GM23338 (cell line): ENCODE measurements around the gene ZFHX2. TPM values are rescaled to one million over a fixed set of nuclear protein-coding genes. Genes with fewer than 3 reads are reported as not detected.
A peak's percentile ranks its signal among the peaks of the same experiment; 100 is the strongest.

Experiments used
- ATAC-seq: fragments of 200-7000 bp; cut with Tn5 transposase; 3 replicates; pipeline ENCODE4 v1.9.1; 2020
- DNase-seq: peaks from one replicate; pipeline ENCODE4 v3.0.0-alpha.2; 2015; ENCODE audit warnings: low spot score
- H2AFZ ChIP-seq: fragments of 200-600 bp; sonication (generic); 2 replicates; pipeline ENCODE4 v1.8.0; 2016; ENCODE audit warnings: antibody characterized with exemption, mild to moderate bottlenecking, moderate library complexity
- H3F3A ChIP-seq: fragments of 200-600 bp; sonication (generic); replicated peaks from 2 replicates; pipeline ENCODE4 v1.8.0; 2017; ENCODE audit warnings: antibody characterized with exemption, mixed run types, low read depth
- H3K27ac ChIP-seq: fragments of 200-600 bp; sonication (generic); 2 replicates; pipeline ENCODE4 v1.6.1; 2016; ENCODE audit warnings: low read depth
- H3K27me3 ChIP-seq: fragments of 200-600 bp; sonication (generic); 2 replicates; pipeline ENCODE4 v1.8.0; 2016; ENCODE audit warnings: mild to moderate bottlenecking, mixed run types, moderate library complexity; ENCODE audit not compliant: insufficient read depth
- H3K36me3 ChIP-seq: fragments of 200-600 bp; sonication (generic); 2 replicates; pipeline ENCODE4 v1.8.0; 2016; ENCODE audit warnings: mild to moderate bottlenecking; ENCODE audit not compliant: insufficient read depth
- H3K4me1 ChIP-seq: fragments of 200-600 bp; sonication (generic); 2 replicates; pipeline ENCODE4 v1.8.0; 2016; ENCODE audit warnings: mild to moderate bottlenecking, moderate library complexity; ENCODE audit not compliant: insufficient read depth
- H3K4me2 ChIP-seq: fragments of 200-600 bp; sonication (generic); 2 replicates; pipeline ENCODE4 v1.7.1; 2017; ENCODE audit warnings: mixed run types
- H3K4me3 ChIP-seq: fragments of 200-600 bp; sonication (generic); 2 replicates; pipeline ENCODE4 v1.6.1; 2016; ENCODE audit warnings: mixed run types
- H3K79me2 ChIP-seq: fragments of 200-600 bp; sonication (generic); replicated peaks from 2 replicates; pipeline ENCODE4 v1.8.0; 2017; ENCODE audit warnings: mild to moderate bottlenecking; ENCODE audit not compliant: insufficient read depth
- H3K9me2 ChIP-seq: fragments of 200-600 bp; sonication (generic); 2 replicates; pipeline ENCODE4 v1.8.0; 2017; ENCODE audit not compliant: insufficient read depth
- H4K20me1 ChIP-seq: fragments of 200-600 bp; sonication (generic); replicated peaks from 2 replicates; pipeline ENCODE4 v1.8.0; 2017; ENCODE audit warnings: mild to moderate bottlenecking; ENCODE audit not compliant: insufficient read depth
- H3K27ac Mint-ChIP-seq: 2 replicates; pipeline ENCODE4 v1.8.0; 2020; ENCODE audit warnings: inconsistent platforms, mild to moderate bottlenecking, moderate library complexity, mixed read lengths
- H3K27me3 Mint-ChIP-seq: 3 replicates; pipeline ENCODE4 v1.8.0; 2022; ENCODE audit warnings: low read depth, mild to moderate bottlenecking, moderate library complexity, mixed read lengths, inconsistent platforms; ENCODE audit not compliant: insufficient read depth, poor library complexity
- H3K36me3 Mint-ChIP-seq: 3 replicates; pipeline ENCODE4 v1.8.0; 2021; ENCODE audit warnings: low read depth, mild to moderate bottlenecking, inconsistent platforms, moderate library complexity, mixed read lengths
- H3K4me1 Mint-ChIP-seq: 3 replicates; pipeline ENCODE4 v1.8.0; 2020; ENCODE audit warnings: mild to moderate bottlenecking, inconsistent platforms, mixed read lengths
- H3K4me3 Mint-ChIP-seq: 3 replicates; pipeline ENCODE4 v1.8.0; 2021; ENCODE audit warnings: moderate library complexity, mild to moderate bottlenecking, inconsistent platforms, mixed read lengths
- H3K9me3 Mint-ChIP-seq: 3 replicates; pipeline ENCODE4 v1.8.0; 2020; ENCODE audit warnings: moderate library complexity, mild to moderate bottlenecking, inconsistent platforms, mixed read lengths
- EZH2phosphoT487 ChIP-seq: fragments of 200-600 bp; sonication (generic); IDR thresholded peaks from one replicate; pipeline ENCODE4 v1.8.1; 2018; ENCODE audit warnings: antibody characterized with exemption; ENCODE audit not compliant: unreplicated experiment
- JUNB ChIP-seq: IDR thresholded peaks from one replicate; pipeline ENCODE4 v1.6.1; 2016; ENCODE audit warnings: antibody characterized with exemption; ENCODE audit not compliant: unreplicated experiment
- POLR2AphosphoS5 ChIP-seq: IDR thresholded peaks from 2 replicates; pipeline ENCODE4 v1.6.1; 2016; ENCODE audit warnings: antibody characterized with exemption, low read depth
- STAT1 ChIP-seq: IDR thresholded peaks from one replicate; pipeline ENCODE4 v1.6.1; 2016; ENCODE audit warnings: antibody characterized with exemption; ENCODE audit not compliant: unreplicated experiment
- ZNF331 ChIP-seq: fragments of 250-450 bp; sonication (Bioruptor Pico); IDR thresholded peaks from 2 replicates; pipeline ENCODE4 v1.5.0; 2020; ENCODE audit warnings: low read depth, mild to moderate bottlenecking, moderate library complexity
- long read RNA-seq: library from polyadenylated mRNA; unstranded; transcript quantifications from one replicate; pipeline ENCODE4 v2.0.0, GENCODE V29; 2020; ENCODE audit not compliant: unreplicated experiment
- polyA plus RNA-seq: library from polyadenylated mRNA; unstranded; fragments of >200 nt; fragmentation: Nextera tagmentation; extraction: Ambion mirVana; gene quantifications from 2 replicates; pipeline ENCODE4 v1.2.1, GENCODE V29; 2016
- total RNA-seq: library from RNA; depleted of rRNA; stranded (reverse); fragments of >200 nt; shearing (Covaris generic); gene quantifications from 2 replicates; pipeline ENCODE4 v1.2.3, GENCODE V29; 2014; rRNA removed
- TF ChIP-seq, protein P1 (sequence below): IDR thresholded peaks from 2 replicates; pipeline ENCODE4 v1.6.1; 2016; ENCODE audit warnings: antibody characterized with exemption
- TF ChIP-seq, protein P2 (sequence below): fragments of 250-450 bp; sonication (Bioruptor Pico); IDR thresholded peaks from 2 replicates; pipeline ENCODE4 v1.5.0; 2020; ENCODE audit warnings: mild to moderate bottlenecking, moderate library complexity
- TF ChIP-seq, protein P3 (sequence below): IDR thresholded peaks from one replicate; pipeline ENCODE4 v1.6.1; 2018; ENCODE audit warnings: antibody characterized with exemption; ENCODE audit not compliant: unreplicated experiment
- TF ChIP-seq, protein P4 (sequence below), 2 experiments: fragments of 200-600 bp in 1 of 2; sonication (generic) in 1 of 2; conservative IDR thresholded peaks; 2 replicates each; pipeline versions ENCODE4 v1.5.1 to v1.6.1; 2016 to 2017; ENCODE audit warnings: antibody characterized with exemption in 2 of 2, low read depth in 2 of 2, mild to moderate bottlenecking in 2 of 2, moderate library complexity in 1 of 2

ZFHX2 gene
- total RNA-seq (9.9 and 11.6 TPM in 2 replicates), polyA plus RNA-seq (18.5 and 22.4 TPM in 2 replicates)
- long read RNA-seq, partial matches to known transcripts: 0 of 2 reads
- long read RNA-seq, other reads (novel, unspliced or antisense): 2 of 2 reads

DNA sequence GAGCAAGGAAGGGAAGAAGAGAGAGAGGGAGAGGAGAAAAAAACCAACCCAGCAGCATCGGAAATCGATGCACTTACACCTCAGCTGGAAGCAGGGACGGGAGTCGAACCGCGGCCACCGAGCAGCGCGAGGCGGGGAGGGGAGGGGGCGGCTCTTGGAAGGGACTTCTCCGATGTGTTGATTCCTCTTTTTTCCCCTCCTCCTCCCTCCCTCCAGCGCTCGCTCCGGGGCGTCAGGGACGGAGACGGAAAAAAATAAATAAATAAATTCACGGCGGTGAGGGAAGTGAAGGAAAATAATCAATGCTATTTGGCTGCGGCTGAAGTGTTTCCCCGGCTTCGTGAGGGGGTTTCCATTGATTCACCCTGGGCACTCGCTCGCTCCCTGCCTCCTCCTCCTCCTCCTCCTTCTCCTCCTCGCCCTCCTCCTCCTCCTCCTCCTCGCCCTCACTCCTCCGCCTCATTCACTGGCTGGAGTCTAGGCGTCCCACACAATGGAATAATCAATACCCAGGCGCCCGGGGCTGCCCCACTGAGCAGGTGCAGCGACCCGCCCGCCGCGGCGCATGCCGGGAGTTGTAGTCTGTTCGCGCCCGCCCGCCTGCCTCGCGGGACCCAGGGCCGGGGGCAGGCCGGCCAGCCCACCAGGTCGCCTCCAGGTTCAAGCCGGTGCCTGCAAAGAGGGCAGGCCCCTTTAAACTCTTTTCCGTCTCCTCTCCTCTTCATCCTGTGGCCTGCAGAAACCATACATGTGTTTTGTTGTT, at the start of gene ZFHX2:
ZFHX2 (minus strand) TSS at position 500 of the 763 bp plus-strand sequence. CDS start 16,440 bp downstream, outside the sequence.
- no peaks in the 10 kb centered on the region for H3K9me3 Mint-ChIP-seq
- peaks cover 13% of the 10 kb centered on the region for H3K4me1 Mint-ChIP-seq
- no peak within 1 kb of the TSS; the same call in 2 of the 3 replicates for H3K4me3 Mint-ChIP-seq
- no peak for TF ChIP-seq ZNF331
- TF ChIP-seq, protein P1, sequence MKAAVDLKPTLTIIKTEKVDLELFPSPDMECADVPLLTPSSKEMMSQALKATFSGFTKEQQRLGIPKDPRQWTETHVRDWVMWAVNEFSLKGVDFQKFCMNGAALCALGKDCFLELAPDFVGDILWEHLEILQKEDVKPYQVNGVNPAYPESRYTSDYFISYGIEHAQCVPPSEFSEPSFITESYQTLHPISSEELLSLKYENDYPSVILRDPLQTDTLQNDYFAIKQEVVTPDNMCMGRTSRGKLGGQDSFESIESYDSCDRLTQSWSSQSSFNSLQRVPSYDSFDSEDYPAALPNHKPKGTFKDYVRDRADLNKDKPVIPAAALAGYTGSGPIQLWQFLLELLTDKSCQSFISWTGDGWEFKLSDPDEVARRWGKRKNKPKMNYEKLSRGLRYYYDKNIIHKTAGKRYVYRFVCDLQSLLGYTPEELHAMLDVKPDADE: peak; percentile 50; the same call in 1 of the 2 replicates
- TF ChIP-seq, protein P2, sequence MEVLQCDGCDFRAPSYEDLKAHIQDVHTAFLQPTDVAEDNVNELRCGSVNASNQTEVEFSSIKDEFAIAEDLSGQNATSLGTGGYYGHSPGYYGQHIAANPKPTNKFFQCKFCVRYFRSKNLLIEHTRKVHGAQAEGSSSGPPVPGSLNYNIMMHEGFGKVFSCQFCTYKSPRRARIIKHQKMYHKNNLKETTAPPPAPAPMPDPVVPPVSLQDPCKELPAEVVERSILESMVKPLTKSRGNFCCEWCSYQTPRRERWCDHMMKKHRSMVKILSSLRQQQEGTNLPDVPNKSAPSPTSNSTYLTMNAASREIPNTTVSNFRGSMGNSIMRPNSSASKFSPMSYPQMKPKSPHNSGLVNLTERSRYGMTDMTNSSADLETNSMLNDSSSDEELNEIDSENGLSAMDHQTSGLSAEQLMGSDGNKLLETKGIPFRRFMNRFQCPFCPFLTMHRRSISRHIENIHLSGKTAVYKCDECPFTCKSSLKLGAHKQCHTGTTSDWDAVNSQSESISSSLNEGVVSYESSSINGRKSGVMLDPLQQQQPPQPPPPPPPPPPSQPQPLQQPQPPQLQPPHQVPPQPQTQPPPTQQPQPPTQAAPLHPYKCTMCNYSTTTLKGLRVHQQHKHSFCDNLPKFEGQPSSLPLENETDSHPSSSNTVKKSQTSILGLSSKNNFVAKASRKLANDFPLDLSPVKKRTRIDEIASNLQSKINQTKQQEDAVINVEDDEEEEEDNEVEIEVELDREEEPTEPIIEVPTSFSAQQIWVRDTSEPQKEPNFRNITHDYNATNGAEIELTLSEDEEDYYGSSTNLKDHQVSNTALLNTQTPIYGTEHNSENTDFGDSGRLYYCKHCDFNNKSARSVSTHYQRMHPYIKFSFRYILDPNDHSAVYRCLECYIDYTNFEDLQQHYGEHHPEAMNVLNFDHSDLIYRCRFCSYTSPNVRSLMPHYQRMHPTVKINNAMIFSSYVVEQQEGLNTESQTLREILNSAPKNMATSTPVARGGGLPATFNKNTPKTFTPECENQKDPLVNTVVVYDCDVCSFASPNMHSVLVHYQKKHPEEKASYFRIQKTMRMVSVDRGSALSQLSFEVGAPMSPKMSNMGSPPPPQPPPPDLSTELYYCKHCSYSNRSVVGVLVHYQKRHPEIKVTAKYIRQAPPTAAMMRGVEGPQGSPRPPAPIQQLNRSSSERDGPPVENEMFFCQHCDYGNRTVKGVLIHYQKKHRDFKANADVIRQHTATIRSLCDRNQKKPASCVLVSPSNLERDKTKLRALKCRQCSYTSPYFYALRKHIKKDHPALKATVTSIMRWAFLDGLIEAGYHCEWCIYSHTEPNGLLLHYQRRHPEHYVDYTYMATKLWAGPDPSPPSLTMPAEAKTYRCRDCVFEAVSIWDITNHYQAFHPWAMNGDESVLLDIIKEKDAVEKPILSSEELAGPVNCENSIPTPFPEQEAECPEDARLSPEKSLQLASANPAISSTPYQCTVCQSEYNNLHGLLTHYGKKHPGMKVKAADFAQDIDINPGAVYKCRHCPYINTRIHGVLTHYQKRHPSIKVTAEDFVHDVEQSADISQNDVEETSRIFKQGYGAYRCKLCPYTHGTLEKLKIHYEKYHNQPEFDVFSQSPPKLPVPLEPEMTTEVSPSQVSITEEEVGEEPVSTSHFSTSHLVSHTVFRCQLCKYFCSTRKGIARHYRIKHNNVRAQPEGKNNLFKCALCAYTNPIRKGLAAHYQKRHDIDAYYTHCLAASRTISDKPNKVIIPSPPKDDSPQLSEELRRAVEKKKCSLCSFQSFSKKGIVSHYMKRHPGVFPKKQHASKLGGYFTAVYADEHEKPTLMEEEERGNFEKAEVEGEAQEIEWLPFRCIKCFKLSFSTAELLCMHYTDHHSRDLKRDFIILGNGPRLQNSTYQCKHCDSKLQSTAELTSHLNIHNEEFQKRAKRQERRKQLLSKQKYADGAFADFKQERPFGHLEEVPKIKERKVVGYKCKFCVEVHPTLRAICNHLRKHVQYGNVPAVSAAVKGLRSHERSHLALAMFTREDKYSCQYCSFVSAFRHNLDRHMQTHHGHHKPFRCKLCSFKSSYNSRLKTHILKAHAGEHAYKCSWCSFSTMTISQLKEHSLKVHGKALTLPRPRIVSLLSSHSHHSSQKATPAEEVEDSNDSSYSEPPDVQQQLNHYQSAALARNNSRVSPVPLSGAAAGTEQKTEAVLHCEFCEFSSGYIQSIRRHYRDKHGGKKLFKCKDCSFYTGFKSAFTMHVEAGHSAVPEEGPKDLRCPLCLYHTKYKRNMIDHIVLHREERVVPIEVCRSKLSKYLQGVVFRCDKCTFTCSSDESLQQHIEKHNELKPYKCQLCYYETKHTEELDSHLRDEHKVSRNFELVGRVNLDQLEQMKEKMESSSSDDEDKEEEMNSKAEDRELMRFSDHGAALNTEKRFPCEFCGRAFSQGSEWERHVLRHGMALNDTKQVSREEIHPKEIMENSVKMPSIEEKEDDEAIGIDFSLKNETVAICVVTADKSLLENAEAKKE: no peak
- TF ChIP-seq, protein P3, sequence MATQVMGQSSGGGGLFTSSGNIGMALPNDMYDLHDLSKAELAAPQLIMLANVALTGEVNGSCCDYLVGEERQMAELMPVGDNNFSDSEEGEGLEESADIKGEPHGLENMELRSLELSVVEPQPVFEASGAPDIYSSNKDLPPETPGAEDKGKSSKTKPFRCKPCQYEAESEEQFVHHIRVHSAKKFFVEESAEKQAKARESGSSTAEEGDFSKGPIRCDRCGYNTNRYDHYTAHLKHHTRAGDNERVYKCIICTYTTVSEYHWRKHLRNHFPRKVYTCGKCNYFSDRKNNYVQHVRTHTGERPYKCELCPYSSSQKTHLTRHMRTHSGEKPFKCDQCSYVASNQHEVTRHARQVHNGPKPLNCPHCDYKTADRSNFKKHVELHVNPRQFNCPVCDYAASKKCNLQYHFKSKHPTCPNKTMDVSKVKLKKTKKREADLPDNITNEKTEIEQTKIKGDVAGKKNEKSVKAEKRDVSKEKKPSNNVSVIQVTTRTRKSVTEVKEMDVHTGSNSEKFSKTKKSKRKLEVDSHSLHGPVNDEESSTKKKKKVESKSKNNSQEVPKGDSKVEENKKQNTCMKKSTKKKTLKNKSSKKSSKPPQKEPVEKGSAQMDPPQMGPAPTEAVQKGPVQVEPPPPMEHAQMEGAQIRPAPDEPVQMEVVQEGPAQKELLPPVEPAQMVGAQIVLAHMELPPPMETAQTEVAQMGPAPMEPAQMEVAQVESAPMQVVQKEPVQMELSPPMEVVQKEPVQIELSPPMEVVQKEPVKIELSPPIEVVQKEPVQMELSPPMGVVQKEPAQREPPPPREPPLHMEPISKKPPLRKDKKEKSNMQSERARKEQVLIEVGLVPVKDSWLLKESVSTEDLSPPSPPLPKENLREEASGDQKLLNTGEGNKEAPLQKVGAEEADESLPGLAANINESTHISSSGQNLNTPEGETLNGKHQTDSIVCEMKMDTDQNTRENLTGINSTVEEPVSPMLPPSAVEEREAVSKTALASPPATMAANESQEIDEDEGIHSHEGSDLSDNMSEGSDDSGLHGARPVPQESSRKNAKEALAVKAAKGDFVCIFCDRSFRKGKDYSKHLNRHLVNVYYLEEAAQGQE: no peak
- TF ChIP-seq STAT1: no peak
- TF ChIP-seq POLR2AphosphoS5: peak; percentile 51; the same call in 1 of the 2 replicates
- TF ChIP-seq, protein P4, sequence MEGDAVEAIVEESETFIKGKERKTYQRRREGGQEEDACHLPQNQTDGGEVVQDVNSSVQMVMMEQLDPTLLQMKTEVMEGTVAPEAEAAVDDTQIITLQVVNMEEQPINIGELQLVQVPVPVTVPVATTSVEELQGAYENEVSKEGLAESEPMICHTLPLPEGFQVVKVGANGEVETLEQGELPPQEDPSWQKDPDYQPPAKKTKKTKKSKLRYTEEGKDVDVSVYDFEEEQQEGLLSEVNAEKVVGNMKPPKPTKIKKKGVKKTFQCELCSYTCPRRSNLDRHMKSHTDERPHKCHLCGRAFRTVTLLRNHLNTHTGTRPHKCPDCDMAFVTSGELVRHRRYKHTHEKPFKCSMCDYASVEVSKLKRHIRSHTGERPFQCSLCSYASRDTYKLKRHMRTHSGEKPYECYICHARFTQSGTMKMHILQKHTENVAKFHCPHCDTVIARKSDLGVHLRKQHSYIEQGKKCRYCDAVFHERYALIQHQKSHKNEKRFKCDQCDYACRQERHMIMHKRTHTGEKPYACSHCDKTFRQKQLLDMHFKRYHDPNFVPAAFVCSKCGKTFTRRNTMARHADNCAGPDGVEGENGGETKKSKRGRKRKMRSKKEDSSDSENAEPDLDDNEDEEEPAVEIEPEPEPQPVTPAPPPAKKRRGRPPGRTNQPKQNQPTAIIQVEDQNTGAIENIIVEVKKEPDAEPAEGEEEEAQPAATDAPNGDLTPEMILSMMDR (conservative IDR thresholded peaks at IDR 0.05; ENCODE audit: low read depth in 2 of 2): no peak
- TF ChIP-seq JUNB: no peak
- TF ChIP-seq EZH2phosphoT487: no peak
- peak within 1 kb of the TSS; percentile 95 for H3K27ac Mint-ChIP-seq
- H3K27me3 Mint-ChIP-seq: peaks cover under 1% of the 10 kb centered on the region
- ATAC-seq (peak; percentile 70), DNase-seq (peak; percentile 95)
- Histone ChIP-seq H3K36me3 (no peaks in the 10 kb centered on the region), H3K4me2 (peak within 1 kb of the TSS; percentile 100), H3K79me2 (peaks cover 48% of the 10 kb centered on the region), H3K27ac (peak within 1 kb of the TSS; percentile 99), H4K20me1 (no peaks in the 10 kb centered on the region), H3F3A (0 out of 2 replicates have a peak, but pooled peaks cover 10% of the 10 kb centered on the region), H3K9me2 (no peaks in the 10 kb centered on the region), H3K4me3 (peak within 1 kb of the TSS; percentile 100), H3K27me3 (no peaks in the 10 kb centered on the region), H2AFZ (0 out of 2 replicates have a peak within 1 kb of the TSS, but pooled peaks have one; percentile 70), H3K4me1 (peaks cover 52% of the 10 kb centered on the region)
- no peaks in the 10 kb centered on the region; the same call in 2 of the 3 replicates for H3K36me3 Mint-ChIP-seq
